Endodermal cell (in vitro differentiated cells): ENCODE data around the gene S1PR3. TPM values are rescaled to one million over a fixed set of nuclear protein-coding genes. Genes with fewer than 3 reads are reported as not detected.

Experiments used
- DNase-seq: peaks from one replicate; pipeline ENCODE4 v3.0.0-alpha.2; 2017
- H3K27ac ChIP-seq: 2 replicates; pipeline ENCODE4 v1.5.1; 2013; ENCODE audit warnings: mild to moderate bottlenecking, low read depth, low read length, moderate library complexity
- H3K27me3 ChIP-seq: 2 replicates; pipeline ENCODE4 v1.6.1; 2013; ENCODE audit warnings: mild to moderate bottlenecking, low read length, moderate library complexity; ENCODE audit not compliant: insufficient read depth, control insufficient read depth, poor library complexity, severe bottlenecking
- H3K36me3 ChIP-seq: 2 replicates; pipeline ENCODE4 v1.7.0; 2013; ENCODE audit warnings: mild to moderate bottlenecking, low read length, moderate library complexity; ENCODE audit not compliant: control insufficient read depth, insufficient read depth
- H3K4me1 ChIP-seq: one replicate; pipeline ENCODE4 v1.7.0; 2013; ENCODE audit warnings: low read length; ENCODE audit not compliant: control insufficient read depth, insufficient read depth
- H3K4me3 ChIP-seq: 2 replicates; pipeline ENCODE4 v1.5.1; 2013; ENCODE audit warnings: mild to moderate bottlenecking, low read length, moderate library complexity
- H3K9ac ChIP-seq: 2 replicates; pipeline ENCODE4 v1.6.1; 2013; ENCODE audit warnings: mild to moderate bottlenecking, low read length, moderate library complexity; ENCODE audit not compliant: poor library complexity, severe bottlenecking; ENCODE audit errors: extremely low read depth
- H3K9me3 ChIP-seq: 2 replicates; pipeline ENCODE4 v1.6.1; 2013; ENCODE audit warnings: mild to moderate bottlenecking, low read length, moderate library complexity; ENCODE audit not compliant: control insufficient read depth
- H3K27ac Mint-ChIP-seq: 2 replicates; pipeline ENCODE4 v1.8.0; 2020; ENCODE audit warnings: mixed read lengths
- H3K27me3 Mint-ChIP-seq: 2 replicates; pipeline ENCODE4 v1.8.0; 2021; ENCODE audit warnings: mild to moderate bottlenecking, mixed read lengths; ENCODE audit not compliant: insufficient read depth
- H3K36me3 Mint-ChIP-seq: 2 replicates; pipeline ENCODE4 v1.8.0; 2020; ENCODE audit warnings: low read depth, mixed read lengths
- H3K4me1 Mint-ChIP-seq: 2 replicates; pipeline ENCODE4 v1.8.0; 2020; ENCODE audit warnings: mixed read lengths
- H3K4me3 Mint-ChIP-seq: 2 replicates; pipeline ENCODE4 v1.8.0; 2020; ENCODE audit warnings: mild to moderate bottlenecking, moderate library complexity, mixed read lengths
- H3K9me3 Mint-ChIP-seq: 2 replicates; pipeline ENCODE4 v1.8.0; 2020; ENCODE audit warnings: mild to moderate bottlenecking, mixed read lengths
- WGBS, 2 experiments: methylation state at CpG; one replicate each; pipeline versions ENCODE4 v1.1.5 to v1.1.7; 2013; ENCODE audit warnings: missing lambda C conversion rate in 2 of 2, mixed read lengths in 1 of 2; ENCODE audit not compliant: insufficient coverage in 1 of 2, insufficient read length in 1 of 2; 5-methylcytosine and 5-hydroxymethylcytosine counted together
- total RNA-seq, 2 donors: library from RNA; stranded (reverse); fragmentation: NEBNext Ultra II Directional in 1 of 2; extraction: Animal tissue kit (Norgen Biotek cat#: 25700) in 1 of 2; gene quantifications; 2 replicates in 1 of 2; 3 replicates in 1 of 2; pipeline ENCODE4 v1.2.1, GENCODE V29; 2021
- TF ChIP-seq, protein P1 (sequence below): fragments of 200-600 bp; sonication (generic); conservative IDR thresholded peaks from 2 replicates; pipeline ENCODE4 v1.5.0; 2021; ENCODE audit warnings: antibody characterized with exemption, mild to moderate bottlenecking

S1PR3 gene
- total RNA-seq, 2 donors from 2014 or later = 53.6 to 95.2 TPM

DNA sequence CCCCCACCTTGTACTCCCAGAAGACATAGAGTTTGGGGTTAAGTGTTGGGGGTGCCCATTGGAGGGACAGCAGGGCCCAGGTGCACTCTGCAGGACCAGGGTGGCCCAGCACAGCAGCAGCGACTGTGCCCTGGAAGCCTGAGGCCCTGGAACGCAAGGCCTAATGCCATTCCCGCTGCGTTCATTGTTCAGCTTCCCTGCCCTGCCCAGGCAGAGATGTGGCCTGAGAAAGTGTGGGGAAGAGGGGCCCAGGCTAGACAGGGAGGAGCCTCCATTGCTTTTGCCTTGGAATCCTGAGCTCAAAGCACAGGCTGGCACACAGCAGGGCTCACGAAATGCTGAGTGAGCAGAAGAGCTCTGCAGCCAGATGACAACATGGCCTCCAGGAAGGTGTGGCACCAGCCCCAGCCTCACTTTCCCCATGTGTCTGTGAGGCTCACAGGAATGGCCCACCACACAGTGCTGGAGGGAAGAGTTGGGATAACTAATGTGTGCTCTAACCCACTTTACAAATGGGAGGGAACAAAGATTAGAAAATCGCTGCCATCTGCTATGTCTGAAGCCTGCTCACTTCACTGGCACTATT lies 19.4 kb downstream of the S1PR3 start:
- no peaks in the 10 kb centered on the region for H3K36me3 Mint-ChIP-seq
- TF ChIP-seq, protein P1, sequence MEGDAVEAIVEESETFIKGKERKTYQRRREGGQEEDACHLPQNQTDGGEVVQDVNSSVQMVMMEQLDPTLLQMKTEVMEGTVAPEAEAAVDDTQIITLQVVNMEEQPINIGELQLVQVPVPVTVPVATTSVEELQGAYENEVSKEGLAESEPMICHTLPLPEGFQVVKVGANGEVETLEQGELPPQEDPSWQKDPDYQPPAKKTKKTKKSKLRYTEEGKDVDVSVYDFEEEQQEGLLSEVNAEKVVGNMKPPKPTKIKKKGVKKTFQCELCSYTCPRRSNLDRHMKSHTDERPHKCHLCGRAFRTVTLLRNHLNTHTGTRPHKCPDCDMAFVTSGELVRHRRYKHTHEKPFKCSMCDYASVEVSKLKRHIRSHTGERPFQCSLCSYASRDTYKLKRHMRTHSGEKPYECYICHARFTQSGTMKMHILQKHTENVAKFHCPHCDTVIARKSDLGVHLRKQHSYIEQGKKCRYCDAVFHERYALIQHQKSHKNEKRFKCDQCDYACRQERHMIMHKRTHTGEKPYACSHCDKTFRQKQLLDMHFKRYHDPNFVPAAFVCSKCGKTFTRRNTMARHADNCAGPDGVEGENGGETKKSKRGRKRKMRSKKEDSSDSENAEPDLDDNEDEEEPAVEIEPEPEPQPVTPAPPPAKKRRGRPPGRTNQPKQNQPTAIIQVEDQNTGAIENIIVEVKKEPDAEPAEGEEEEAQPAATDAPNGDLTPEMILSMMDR = no peak
- H3K9me3 Mint-ChIP-seq = no peaks in the 10 kb centered on the region
- Histone ChIP-seq H3K9me3 (no peaks in the 10 kb centered on the region), H3K27ac (peak overlapping the region; percentile 49), H3K4me1 (no peaks in the 10 kb centered on the region), H3K4me3 (no peak overlapping the region), H3K27me3 (no peaks in the 10 kb centered on the region), H3K9ac (no peak overlapping the region), H3K36me3 (no peaks in the 10 kb centered on the region)
- DNase-seq = no peak
- no peak overlapping the region for H3K27ac Mint-ChIP-seq
- H3K4me3 Mint-ChIP-seq = no peak overlapping the region
- H3K4me1 Mint-ChIP-seq = peaks cover 11% of the 10 kb centered on the region
- H3K27me3 Mint-ChIP-seq = no peaks in the 10 kb centered on the region
- 76 to 97% methylated on average over 5 to 6 of the region's 6 CpGs for WGBS, 2 experiments

DNA sequence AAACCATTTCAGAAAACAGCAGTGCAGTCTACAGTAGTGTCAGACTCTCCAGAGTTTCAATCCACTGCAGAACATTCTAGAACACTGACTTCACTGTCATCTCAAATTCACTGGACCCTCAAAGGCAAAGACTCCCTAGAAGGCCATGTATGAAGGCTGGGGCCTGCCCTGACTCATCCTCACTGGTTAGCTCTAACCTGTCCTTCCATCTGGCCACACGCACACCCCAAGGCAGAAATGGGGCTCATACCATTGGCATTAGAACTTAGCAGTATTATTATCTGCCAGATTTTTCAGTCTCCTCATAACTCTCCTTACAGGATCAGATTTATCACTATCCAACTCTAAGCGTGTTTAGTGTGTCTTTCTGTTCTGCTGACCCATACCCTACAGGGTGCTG lies 20.4 kb downstream of the S1PR3 start:
- WGBS, 2 experiments = 75 to 95% methylated on average over 1 to 2 of the region's 2 CpGs
- H3K9me3 ChIP-seq = no peaks in the 10 kb centered on the region
- H3K36me3 Mint-ChIP-seq = no peaks in the 10 kb centered on the region

DNA sequence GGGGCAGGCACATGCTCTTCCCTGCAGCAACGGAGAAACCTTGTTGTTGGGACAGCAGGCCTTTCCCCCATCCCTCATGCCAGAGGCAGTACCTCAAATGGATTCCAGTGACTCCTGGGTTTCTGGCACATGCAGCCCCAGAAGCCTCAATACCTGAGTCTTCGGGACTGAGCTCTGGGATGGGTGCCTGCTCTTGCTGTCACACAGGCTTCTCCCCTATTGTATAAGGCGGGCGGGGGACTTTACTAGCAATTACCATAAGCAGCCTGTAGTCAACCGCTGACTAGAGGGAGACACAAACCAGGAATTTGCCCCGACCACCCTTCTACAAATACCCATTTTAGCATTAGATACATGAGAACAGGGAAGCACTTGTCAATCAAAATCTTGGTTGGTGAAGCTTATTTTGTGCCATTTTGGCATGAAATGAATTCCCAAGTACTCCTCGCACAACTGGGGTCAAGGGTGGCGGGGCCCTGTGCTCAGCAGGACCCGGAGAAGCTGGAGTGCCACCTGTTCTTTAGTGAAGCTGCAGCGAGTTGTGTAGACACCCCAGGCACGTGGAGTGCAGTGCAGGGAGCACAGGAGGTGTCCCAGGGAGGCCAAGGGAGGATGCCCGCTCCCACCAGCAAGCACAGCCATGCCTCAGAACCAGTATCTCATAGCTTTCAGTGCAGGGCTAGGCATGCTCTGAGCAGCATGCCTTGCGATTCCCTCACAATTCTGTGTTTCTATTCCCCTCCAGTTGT lies 21.2 kb downstream of the S1PR3 start:
- H3K27me3 ChIP-seq = no peaks in the 10 kb centered on the region
- Mint-ChIP-seq H3K27me3 (no peaks in the 10 kb centered on the region), H3K27ac (no peak overlapping the region), H3K4me1 (peaks cover 11% of the 10 kb centered on the region), H3K9me3 (peaks cover 3% of the 10 kb centered on the region), H3K36me3 (no peaks in the 10 kb centered on the region), H3K4me3 (no peak overlapping the region)
- no peaks in the 10 kb centered on the region for H3K4me1 ChIP-seq
- no peaks in the 10 kb centered on the region for H3K36me3 ChIP-seq
- no peak overlapping the region for H3K4me3 ChIP-seq
- TF ChIP-seq, protein P1 = peak; percentile 40
- DNase-seq = no peak
- H3K27ac ChIP-seq = no peak overlapping the region
- 89 to 96% methylated on average over 4 to 13 of the region's 13 CpGs for WGBS, 2 experiments
- no peak overlapping the region for H3K9ac ChIP-seq
- no peaks in the 10 kb centered on the region for H3K9me3 ChIP-seq

More for the DNA sequence above, 20.4 kb downstream of the S1PR3 start:
- Mint-ChIP-seq H3K27me3 (no peaks in the 10 kb centered on the region), H3K27ac (no peak overlapping the region), H3K9me3 (no peaks in the 10 kb centered on the region), H3K4me3 (no peak overlapping the region), H3K4me1 (peaks cover 11% of the 10 kb centered on the region)
- no peak for DNase-seq
- Histone ChIP-seq H3K36me3 (no peaks in the 10 kb centered on the region), H3K4me3 (no peak overlapping the region), H3K27ac (no peak overlapping the region), H3K9ac (no peak overlapping the region), H3K4me1 (no peaks in the 10 kb centered on the region), H3K27me3 (no peaks in the 10 kb centered on the region)
- TF ChIP-seq, protein P1 = no peak
